H1 (cell line): Measurements from ENCODE around the gene KDR. TPM values are rescaled to one million over a fixed set of nuclear protein-coding genes. Genes with fewer than 3 reads are reported as not detected.

Experiments used
- CTCF ChIA-PET: fragments of 300-600 bp; sonication (Branson Sonifier 250); formaldehyde crosslinking; loops from one replicate; lab custom pipeline; 2021; ENCODE audit not compliant: partially characterized antibody; lab: Charles Lee
- POLR2A ChIA-PET: fragments of 300-600 bp; sonication (Branson Sonifier 250); formaldehyde crosslinking; loops from one replicate; lab custom pipeline; 2021; ENCODE audit warnings: inconsistent platforms; ENCODE audit not compliant: partially characterized antibody; lab: Charles Lee
- DNase-seq, 2 experiments: peaks; one replicate each; pipeline versions ENCODE4 v3.0.0 to v3.0.0-alpha.2; 2010 to 2022; ENCODE audit warnings: low spot score in 2 of 2, low read depth in 1 of 2, mixed read lengths in 1 of 2
- FAIRE-seq: peaks from 2 replicates; lab custom pipeline; 2011; peaks lifted over from hg19 to GRCh38; lab: Jason Lieb, UNC
- H2AFZ ChIP-seq: 2 replicates; pipeline ENCODE4 v1.8.1; 2012; ENCODE audit warnings: low read length, inconsistent platforms
- H2AK5ac ChIP-seq: 2 replicates; pipeline ENCODE4 v1.6.1; 2013; ENCODE audit warnings: low read depth, low read length
- H2BK120ac ChIP-seq: replicated peaks from 2 replicates; pipeline ENCODE3; 2013; ENCODE audit warnings: low read depth, low read length, inconsistent platforms
- H2BK12ac ChIP-seq: 2 replicates; pipeline ENCODE4 v1.6.1; 2013; ENCODE audit warnings: low read depth, low read length
- H2BK15ac ChIP-seq: 2 replicates; pipeline ENCODE4 v1.6.1; 2013; ENCODE audit warnings: low read length
- H2BK20ac ChIP-seq: 2 replicates; pipeline ENCODE4 v1.6.1; 2013; ENCODE audit warnings: low read length
- H2BK5ac ChIP-seq: 2 replicates; pipeline ENCODE4 v1.6.1; 2013; ENCODE audit warnings: low read depth, low read length
- H3K14ac ChIP-seq: 2 replicates; pipeline ENCODE4 v1.6.1; 2013; ENCODE audit warnings: inconsistent platforms; ENCODE audit not compliant: insufficient read length
- H3K18ac ChIP-seq: 2 replicates; pipeline ENCODE4 v1.6.1; 2013; ENCODE audit warnings: low read length; ENCODE audit errors: extremely low read depth
- H3K23ac ChIP-seq: 2 replicates; pipeline ENCODE4 v1.6.1; 2013; ENCODE audit warnings: inconsistent platforms; ENCODE audit not compliant: insufficient read length
- H3K23me2 ChIP-seq: 2 replicates; pipeline ENCODE4 v1.6.1; 2013; ENCODE audit warnings: low read depth, low read length
- H3K27ac ChIP-seq: 2 replicates; pipeline ENCODE4 v1.6.1; 2011; ENCODE audit warnings: low read depth, low read length, inconsistent platforms
- H3K27me3 ChIP-seq, 4 experiments: replicated peaks in 1 of 4; 1 replicate in 1 of 4; 2 replicates in 3 of 4; pipeline versions ENCODE4 v1.6.1 to v1.8.1; 2011 to 2013; ENCODE audit warnings: low read length in 3 of 4, mild to moderate bottlenecking in 3 of 4, inconsistent platforms in 2 of 4, mixed read lengths in 2 of 4, moderate library complexity in 1 of 4; ENCODE audit not compliant: control insufficient read depth in 3 of 4, insufficient read depth in 3 of 4; ENCODE audit errors: extremely low read depth in 1 of 4
- H3K36me3 ChIP-seq, 4 experiments: 2 replicates each; pipeline versions ENCODE4 v1.6.1 to v1.8.1; 2011 to 2013; ENCODE audit warnings: mild to moderate bottlenecking in 4 of 4, low read length in 3 of 4, moderate library complexity in 2 of 4, control low read depth in 1 of 4, inconsistent platforms in 1 of 4; ENCODE audit not compliant: insufficient read depth in 4 of 4, control insufficient read depth in 2 of 4
- H3K4ac ChIP-seq: replicated peaks from 2 replicates; pipeline ENCODE3; 2013; ENCODE audit warnings: low read length, low read depth, mixed read lengths, inconsistent platforms; ENCODE audit not compliant: insufficient read length
- H3K4me1 ChIP-seq, 4 experiments: replicated peaks in 1 of 4; 1 replicate in 1 of 4; 2 replicates in 3 of 4; pipeline versions ENCODE4 v1.6.1 to v1.8.1; 2011 to 2013; ENCODE audit warnings: low read length in 3 of 4, inconsistent platforms in 2 of 4, mixed read lengths in 1 of 4; ENCODE audit not compliant: insufficient read depth in 4 of 4, control insufficient read depth in 3 of 4
- H3K4me2 ChIP-seq, 2 experiments: 2 replicates each; pipeline versions ENCODE4 v1.6.1 to v1.8.1; 2011 to 2013; ENCODE audit warnings: low read depth in 2 of 2, low read length in 2 of 2, control low read depth in 1 of 2, inconsistent platforms in 1 of 2, mild to moderate bottlenecking in 1 of 2; ENCODE audit not compliant: insufficient read depth in 1 of 2
- H3K4me3 ChIP-seq, 4 experiments: fragments of 200-600, 300-600 bp in 1 of 4; sonication (generic), shearing (Covaris generic), sonication (Bioruptor Twin) in 1 of 4; 2 replicates each; pipeline versions ENCODE4 v1.5.1 to v1.8.1; 2011 to 2016; ENCODE audit warnings: low read length in 4 of 4, low read depth in 3 of 4, control low read depth in 2 of 4, inconsistent platforms in 2 of 4, mild to moderate bottlenecking in 2 of 4, mixed read lengths in 1 of 4, moderate library complexity in 1 of 4; ENCODE audit not compliant: insufficient read depth in 2 of 4; ENCODE audit errors: extremely low read depth in 1 of 4
- H3K56ac ChIP-seq: replicated peaks from 2 replicates; pipeline ENCODE3; 2013; ENCODE audit warnings: low read depth, mild to moderate bottlenecking, mixed read lengths, low read length, inconsistent platforms; ENCODE audit not compliant: insufficient read length
- H3K79me1 ChIP-seq: 2 replicates; pipeline ENCODE4 v1.6.1; 2013; ENCODE audit warnings: low read depth, low read length, control low read depth
- H3K79me2 ChIP-seq, 2 experiments: 2 replicates each; pipeline versions ENCODE4 v1.6.1 to v1.8.1; 2012 to 2013; ENCODE audit warnings: low read length in 2 of 2, mild to moderate bottlenecking in 2 of 2, inconsistent platforms in 1 of 2; ENCODE audit not compliant: insufficient read depth in 2 of 2, control insufficient read depth in 1 of 2
- H3K9ac ChIP-seq, 4 experiments: replicated peaks in 1 of 4; 1 replicate in 1 of 4; 2 replicates in 3 of 4; pipeline versions ENCODE4 v1.6.1 to v1.8.1; 2011 to 2013; ENCODE audit warnings: low read depth in 3 of 4, low read length in 3 of 4, control low read depth in 2 of 4, mild to moderate bottlenecking in 2 of 4, moderate library complexity in 2 of 4, inconsistent platforms in 1 of 4; ENCODE audit errors: extremely low read depth in 1 of 4
- H3K9me3 ChIP-seq, 2 experiments: 2 replicates each; pipeline versions ENCODE4 v1.6.1 to v1.8.1; 2012 to 2013; ENCODE audit warnings: mild to moderate bottlenecking in 2 of 2, moderate library complexity in 2 of 2, control low read depth in 1 of 2, inconsistent platforms in 1 of 2, low read depth in 1 of 2, low read length in 1 of 2, mixed read lengths in 1 of 2; ENCODE audit not compliant: insufficient read depth in 2 of 2
- H4K20me1 ChIP-seq, 2 experiments: replicated peaks in 1 of 2; 2 replicates each; pipeline versions ENCODE3 to v1.8.1; 2011 to 2013; ENCODE audit warnings: inconsistent platforms in 2 of 2, low read length in 2 of 2, mild to moderate bottlenecking in 1 of 2; ENCODE audit not compliant: insufficient read depth in 2 of 2, control insufficient read depth in 1 of 2
- H4K5ac ChIP-seq: 2 replicates; pipeline ENCODE4 v1.6.1; 2013; ENCODE audit warnings: low read length, low read depth, mixed read lengths, inconsistent platforms; ENCODE audit not compliant: insufficient read length
- H4K8ac ChIP-seq: 2 replicates; pipeline ENCODE4 v1.8.0; 2013; ENCODE audit warnings: mild to moderate bottlenecking, moderate library complexity, low read length, inconsistent platforms; ENCODE audit not compliant: insufficient read depth; ENCODE audit errors: extremely low read depth
- H4K91ac ChIP-seq: replicated peaks from 2 replicates; pipeline ENCODE3; 2013; ENCODE audit warnings: low read length, mixed read lengths, inconsistent platforms; ENCODE audit not compliant: insufficient read length
- EP300 ChIP-seq, 2 experiments: IDR thresholded peaks; 1 replicate in 1 of 2; 2 replicates in 1 of 2; pipeline ENCODE4 v1.6.1; 2011 to 2012; ENCODE audit warnings: low read depth in 2 of 2, low read length in 2 of 2, mild to moderate bottlenecking in 2 of 2, borderline replicate concordance in 1 of 2, inconsistent platforms in 1 of 2, moderate library complexity in 1 of 2
- GABPA ChIP-seq: IDR thresholded peaks from 2 replicates; pipeline ENCODE4 v1.6.1; 2011; ENCODE audit warnings: mild to moderate bottlenecking, low read length, moderate library complexity, borderline replicate concordance; ENCODE audit not compliant: insufficient read depth
- TAF7 ChIP-seq: optimal IDR thresholded peaks from 2 replicates; pipeline ENCODE3; 2011; ENCODE audit warnings: low read depth, mild to moderate bottlenecking, inconsistent platforms, low read length, moderate library complexity, borderline replicate concordance
- WGBS, 2 experiments: shearing (Covaris generic) in 1 of 2; methylation state at CpG; one replicate each; pipeline versions ENCODE4 v1.1.6 to v1.1.7; 2013 to 2015; ENCODE audit warnings: low lambda C conversion rate in 2 of 2, mixed read lengths in 2 of 2, inconsistent platforms in 1 of 2, low coverage in 1 of 2, missing lambda C conversion rate in 1 of 2; ENCODE audit not compliant: insufficient replicate concordance in 2 of 2, insufficient coverage in 1 of 2, insufficient read length in 1 of 2; ENCODE audit errors: extremely low coverage in 1 of 2, missing lambda C conversion rate in 1 of 2; 5-methylcytosine and 5-hydroxymethylcytosine counted together
- polyA plus RNA-seq, 7 experiments: library from polyadenylated mRNA; depleted of rRNA in 3 of 7; stranded (reverse) in 5 of 7; unstranded in 2 of 7; fragments of >200 nt in 5 of 7; fragments of 200-250 nt in 2 of 7; gene quantifications; 1 replicate in 5 of 7; 2 replicates in 1 of 7; 4 replicates in 1 of 7; pipeline versions ENCODE4 v1.2.1 to v1.2.3, GENCODE V29; 2011 to 2013; ENCODE audit warnings: missing spikeins in 2 of 7, mixed read lengths in 2 of 7
- total RNA-seq: library from RNA; stranded (reverse); fragmentation: NEBNext Ultra II Directional; extraction: Animal tissue kit (Norgen Biotek cat#: 25700); gene quantifications from 2 replicates; pipeline ENCODE4 v1.2.1, GENCODE V29; 2021

KDR gene
- total and polyA plus RNA-seq, 2 of the 8 experiments (the other 6 are each of a cell fraction or from before 2014, with no cell fraction given): 69.3 to 106 TPM

GRCh38 chr4:55096045-55096444, 29.4 kb downstream of the KDR start:
- no peak overlapping the region for H2BK12ac ChIP-seq
- no peak overlapping the region for H3K9ac ChIP-seq
- H3K23me2 ChIP-seq: no peaks in the 10 kb centered on the region
- H3K9me3 ChIP-seq: no peaks in the 10 kb centered on the region
- H3K79me2 ChIP-seq: no peaks in the 10 kb centered on the region
- DNase-seq (no peak), FAIRE-seq (no peak)
- H2BK120ac ChIP-seq: no peak overlapping the region
- no peak for TF ChIP-seq TAF7
- no peak for TF ChIP-seq EP300 (IDR thresholded peaks at IDR 0.05; ENCODE audit: borderline replicate concordance in 1 of 2, low read depth in 2 of 2, low read length in 2 of 2)
- TF ChIP-seq GABPA: no peak
- WGBS, 2 experiments: 93% methylated on average over 3 of the region's 3 CpGs; no CpG with 5 or more reads in 1 of the 2 experiments
- H2AK5ac ChIP-seq: no peak overlapping the region
- H3K27ac ChIP-seq: no peak overlapping the region
- H4K5ac ChIP-seq: no peak overlapping the region
- no peak overlapping the region for H4K8ac ChIP-seq
- no peak overlapping the region for H3K14ac ChIP-seq
- no peak overlapping the region for H3K18ac ChIP-seq
- POLR2A ChIA-PET: no interaction called here
- no peak overlapping the region for H3K4ac ChIP-seq
- H3K56ac ChIP-seq: no peak overlapping the region
- H2AFZ ChIP-seq: no peak overlapping the region
- no peak overlapping the region for H4K91ac ChIP-seq
- H3K4me3 ChIP-seq: no peak overlapping the region
- H2BK20ac ChIP-seq: no peak overlapping the region
- no peak overlapping the region for H3K4me2 ChIP-seq
- peaks cover 49 to 91% (median 88%) of the 10 kb centered on the region in 4 experiments for H3K36me3 ChIP-seq
- CTCF ChIA-PET: interaction anchor here (1.9 kb wide), 1 partner anchor 9 kb away, joined by 4 read pairs; no protein-coding TSS in a partner anchor
- H3K4me1 ChIP-seq: no peaks in the 10 kb centered on the region
- H2BK5ac ChIP-seq: no peak overlapping the region
- H3K27me3 ChIP-seq: no peaks in the 10 kb centered on the region
- no peak overlapping the region for H3K23ac ChIP-seq
- no peak overlapping the region for H2BK15ac ChIP-seq
- H3K79me1 ChIP-seq: no peaks in the 10 kb centered on the region
- H4K20me1 ChIP-seq: peaks cover 2 to 3% of the 10 kb centered on the region in 2 experiments
